Measurements from ENCODE around the gene ENTPD2. TPM values are rescaled to one million over a fixed set of nuclear protein-coding genes. Genes with fewer than 3 reads are reported as not detected.

The ENTPD2 gene
- total and polyA plus RNA-seq, 7 experiments from 2014 or later = not detected

DNA sequence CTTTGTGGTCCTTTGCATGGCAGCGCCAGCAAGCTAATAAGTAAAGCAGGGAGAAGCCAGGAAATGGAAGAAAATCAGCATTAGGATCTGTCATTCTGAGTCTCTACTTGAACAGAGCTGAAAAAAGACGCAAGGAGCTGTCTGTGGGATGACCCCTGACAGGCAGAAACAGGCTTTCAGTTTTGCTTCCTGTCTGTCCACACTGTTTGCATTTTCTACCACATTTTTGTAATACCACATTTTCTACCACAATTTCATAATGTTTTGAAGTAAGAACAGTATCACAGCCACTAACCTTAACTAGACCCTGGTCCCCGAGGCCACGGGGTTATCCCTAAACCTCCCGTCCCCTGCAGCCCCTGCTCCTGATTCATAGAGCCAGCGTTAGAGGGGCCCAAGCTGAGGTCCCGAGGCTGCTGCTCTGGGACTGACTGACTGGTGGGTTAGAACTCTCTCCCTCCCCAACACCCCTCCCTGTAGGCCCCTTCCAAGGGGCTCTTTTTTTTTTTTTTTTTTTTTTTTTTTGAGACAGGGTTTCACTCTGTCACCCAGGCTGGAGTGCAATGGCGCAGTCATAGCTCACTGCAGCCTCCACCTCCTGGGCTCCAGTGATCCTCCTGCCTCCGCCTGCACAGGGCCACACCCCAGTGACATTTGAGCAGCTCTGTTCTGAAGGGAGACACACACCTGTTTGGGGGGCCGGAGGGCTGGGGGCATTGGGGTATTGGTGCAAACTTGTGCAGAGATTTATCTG lies 53.5 kb downstream of the ENTPD2 start:
- no peaks in the 10 kb centered on the region for H3K9me3 Mint-ChIP-seq
- peaks cover 5 to 50% of the 10 kb centered on the region in 2 donors for H3K4me1 ChIP-seq (ENCODE audit: control insufficient read depth in 2 of 2, insufficient read depth in 2 of 2, low read length in 2 of 2)
- no peaks in the 10 kb centered on the region for H3K36me3 Mint-ChIP-seq
- H3K4me1 Mint-ChIP-seq = peaks cover 7 to 39% (median 11%) of the 10 kb centered on the region in 7 donors
- ChIA-PET CTCF (interaction anchor here (0.7 to 1.6 kb wide), 3 partner anchors 25 to 46 kb away, joined by 3 to 6 read pairs (median 3); no protein-coding TSS in a partner anchor), POLR2A (interaction anchor here (1.5 kb wide), 1 partner anchor 12 kb away, joined by 4 read pairs; no protein-coding TSS in a partner anchor)
- intact Hi-C loops (cut with micrococcal nuclease) = no loop called here
- no peak overlapping the region for H3K27ac ChIP-seq (ENCODE audit: low read depth, low read length)
- DNase-seq = no peak
- no peak overlapping the region for H3K4me3 ChIP-seq (ENCODE audit: low read length)
- peak overlapping the region in 2 of 10 donors; percentile 33 to 57 for H3K4me3 Mint-ChIP-seq
- peak; percentile 65 for ATAC-seq
- H3K27me3 Mint-ChIP-seq = peaks cover 0 to 12% (median 5%) of the 10 kb centered on the region in 5 donors
- H3K27me3 ChIP-seq (ENCODE audit: control insufficient read depth in 2 of 2, insufficient read depth in 2 of 2, low read length in 2 of 2) = no peaks in the 10 kb centered on the region
- H3K27ac Mint-ChIP-seq = peak overlapping the region in 3 of 9 donors; percentile 41 to 78 (median 42)
- H3K9me3 ChIP-seq (ENCODE audit: control insufficient read depth in 2 of 3, low read length in 3 of 3) = no peaks in the 10 kb centered on the region
- H3K36me3 ChIP-seq (ENCODE audit: control insufficient read depth in 2 of 3, insufficient read depth in 3 of 3, low read length in 3 of 3) = no peaks in the 10 kb centered on the region

Other genes starting within 250 kb of the ENTPD2 start
Only the 30 nearest of the 37 such genes appear.
- gene EDF1, start 187.8 kb downstream of the ENTPD2 start, total RNA-seq = 100 to 1,000 TPM; 224 to 369 (median 283) TPM
- gene EDF1, start 187.8 kb downstream of the ENTPD2 start, polyA plus RNA-seq = 100 to 1,000 TPM; 337 to 404 TPM
- gene TRAF2, start 167.5 kb downstream of the ENTPD2 start, total RNA-seq = 10 to 100 TPM; 14.6 to 72.8 (median 29.6) TPM
- gene TRAF2, start 167.5 kb downstream of the ENTPD2 start, polyA plus RNA-seq = 10 to 100 TPM; 11.9 to 29.1 TPM
- gene FBXW5, start 109.3 kb downstream of the ENTPD2 start, total RNA-seq = 100 to 1,000 TPM in 1 of 5 experiments, 10 to 100 TPM in 4; 54.3 to 105 (median 94.5) TPM
- 100 to 1,000 TPM in 1 of 2 donors, 10 to 100 TPM in 1; 59.1 to 113 TPM for gene FBXW5, start 109.3 kb downstream of the ENTPD2 start, polyA plus RNA-seq
- 1 to 10 TPM in 3 of 5 experiments, under 1 TPM in 2; 0.77 to 3.6 (median 1.4) TPM for gene C8G, start 108.8 kb downstream of the ENTPD2 start, total RNA-seq
- not detected for gene C8G, start 108.8 kb downstream of the ENTPD2 start, polyA plus RNA-seq
- 1 to 10 TPM in 4 of 5 experiments, under 1 TPM in 1; 0.89 to 4.9 (median 2.6) TPM for gene LCN12, start 101.8 kb downstream of the ENTPD2 start, total RNA-seq
- gene LCN12, start 101.8 kb downstream of the ENTPD2 start, polyA plus RNA-seq = not detected
- 10 to 100 TPM in 1 of 5 experiments, 1 to 10 TPM in 3, under 1 TPM in 1; 0.97 to 68.7 (median 4.3) TPM for gene PTGDS, start 76.6 kb downstream of the ENTPD2 start, total RNA-seq
- gene PTGDS, start 76.6 kb downstream of the ENTPD2 start, polyA plus RNA-seq = not detected
- 1 to 10 TPM in 1 of 5 experiments, under 1 TPM in 2, not detected in 2; 0.12 to 1.9 (median 0.13) TPM for gene LCNL1, start 71.1 kb downstream of the ENTPD2 start, total RNA-seq
- not detected for gene LCNL1, start 71.1 kb downstream of the ENTPD2 start, polyA plus RNA-seq
- gene PAXX, start 61.6 kb downstream of the ENTPD2 start, total RNA-seq = 10 to 100 TPM; 54.8 to 78.2 (median 68.0) TPM
- gene PAXX, start 61.6 kb downstream of the ENTPD2 start, polyA plus RNA-seq = 10 to 100 TPM; 49.3 to 59.1 TPM
- gene CLIC3, start 57.5 kb downstream of the ENTPD2 start, total RNA-seq = 10 to 100 TPM in 1 of 5 experiments, 1 to 10 TPM in 1, under 1 TPM in 2, not detected in 1; 0.46 to 13.0 (median 1.4) TPM
- gene CLIC3, start 57.5 kb downstream of the ENTPD2 start, polyA plus RNA-seq = under 1 TPM; 0.31 to 0.77 TPM
- 100 to 1,000 TPM in 1 of 5 experiments, 10 to 100 TPM in 4; 18.4 to 112 (median 26.7) TPM for gene ABCA2, start 25.8 kb downstream of the ENTPD2 start, total RNA-seq
- 1 to 10 TPM; 1.8 to 2.5 TPM for gene ABCA2, start 25.8 kb downstream of the ENTPD2 start, polyA plus RNA-seq
- 1 to 10 TPM in 1 of 5 experiments, under 1 TPM in 3, not detected in 1; 0.27 to 4.6 (median 0.50) TPM for gene FUT7, start 22.0 kb downstream of the ENTPD2 start, total RNA-seq
- gene FUT7, start 22.0 kb downstream of the ENTPD2 start, polyA plus RNA-seq = under 1 TPM; 0.06 to 0.25 TPM
- gene NPDC1, start 7.9 kb downstream of the ENTPD2 start, total RNA-seq = 10 to 100 TPM in 2 of 5 experiments, 1 to 10 TPM in 3; 2.3 to 37.5 (median 7.4) TPM
- gene NPDC1, start 7.9 kb downstream of the ENTPD2 start, polyA plus RNA-seq = 1 to 10 TPM in 1 of 2 donors, under 1 TPM in 1; 0.36 to 1.2 TPM
- gene SAPCD2, start 16.5 kb upstream of the ENTPD2 start, total RNA-seq = 10 to 100 TPM in 1 of 5 experiments, 1 to 10 TPM in 1, under 1 TPM in 3; 0.16 to 22.1 (median 0.74) TPM
- gene SAPCD2, start 16.5 kb upstream of the ENTPD2 start, polyA plus RNA-seq = under 1 TPM in 1 of 2 donors, not detected in 1; 0.18 TPM
- 10 to 100 TPM; 11.6 to 27.6 (median 15.2) TPM for gene UAP1L1, start 23.5 kb upstream of the ENTPD2 start, total RNA-seq
- gene UAP1L1, start 23.5 kb upstream of the ENTPD2 start, polyA plus RNA-seq = 1 to 10 TPM in 1 of 2 donors, under 1 TPM in 1; 0.71 to 1.4 TPM
- 10 to 100 TPM; 57.3 to 74.2 (median 70.2) TPM for gene MAN1B1, start 32.9 kb upstream of the ENTPD2 start, total RNA-seq
- gene MAN1B1, start 32.9 kb upstream of the ENTPD2 start, polyA plus RNA-seq = 10 to 100 TPM; 36.0 to 51.2 TPM
- gene DPP7, start 60.7 kb upstream of the ENTPD2 start, total RNA-seq = 100 to 1,000 TPM; 235 to 328 (median 298) TPM
- 100 to 1,000 TPM in 1 of 2 donors, 10 to 100 TPM in 1; 86.9 to 120 TPM for gene DPP7, start 60.7 kb upstream of the ENTPD2 start, polyA plus RNA-seq
- not detected for gene GRIN1, start 85.1 kb upstream of the ENTPD2 start, total RNA-seq
- gene GRIN1, start 85.1 kb upstream of the ENTPD2 start, polyA plus RNA-seq = not detected
- under 1 TPM in 1 of 5 experiments, not detected in 4; 0.42 TPM for gene LRRC26, start 116.0 kb upstream of the ENTPD2 start, total RNA-seq
- gene LRRC26, start 116.0 kb upstream of the ENTPD2 start, polyA plus RNA-seq = not detected
- not detected for gene TMEM210, start 118.0 kb upstream of the ENTPD2 start, total RNA-seq
- gene TMEM210, start 118.0 kb upstream of the ENTPD2 start, polyA plus RNA-seq = not detected
- 100 to 1,000 TPM in 4 of 5 experiments, 10 to 100 TPM in 1; 77.3 to 147 (median 134) TPM for gene ANAPC2, start 134.5 kb upstream of the ENTPD2 start, total RNA-seq
- gene ANAPC2, start 134.5 kb upstream of the ENTPD2 start, polyA plus RNA-seq = 1 to 10 TPM; 7.4 to 7.8 TPM
- 10 to 100 TPM; 37.9 to 75.6 (median 46.8) TPM for gene SSNA1, start 134.6 kb upstream of the ENTPD2 start, total RNA-seq
- 100 to 1,000 TPM; 106 to 133 TPM for gene SSNA1, start 134.6 kb upstream of the ENTPD2 start, polyA plus RNA-seq
- gene TPRN, start 146.7 kb upstream of the ENTPD2 start, total RNA-seq = 10 to 100 TPM in 1 of 5 experiments, 1 to 10 TPM in 4; 7.1 to 13.5 (median 8.5) TPM
- under 1 TPM; 0.35 to 0.54 TPM for gene TPRN, start 146.7 kb upstream of the ENTPD2 start, polyA plus RNA-seq
- 10 to 100 TPM; 22.6 to 43.2 (median 34.7) TPM for gene TMEM203, start 151.6 kb upstream of the ENTPD2 start, total RNA-seq
- gene TMEM203, start 151.6 kb upstream of the ENTPD2 start, polyA plus RNA-seq = 100 to 1,000 TPM; 156 to 172 TPM
- 10 to 100 TPM; 32.2 to 42.0 (median 34.0) TPM for gene NDOR1, start 151.6 kb upstream of the ENTPD2 start, total RNA-seq
- gene NDOR1, start 151.6 kb upstream of the ENTPD2 start, polyA plus RNA-seq = 10 to 100 TPM in 1 of 2 donors, 1 to 10 TPM in 1; 4.5 to 10.3 TPM
- gene RNF208, start 168.2 kb upstream of the ENTPD2 start, total RNA-seq = 1 to 10 TPM in 4 of 5 experiments, under 1 TPM in 1; 0.85 to 4.3 (median 1.2) TPM
- gene RNF208, start 168.2 kb upstream of the ENTPD2 start, polyA plus RNA-seq = not detected
- gene CYSRT1, start 171.1 kb upstream of the ENTPD2 start, total RNA-seq = under 1 TPM in 3 of 5 experiments, not detected in 2; 0.45 to 0.63 (median 0.46) TPM
- gene CYSRT1, start 171.1 kb upstream of the ENTPD2 start, polyA plus RNA-seq = under 1 TPM in 1 of 2 donors, not detected in 1; 0.52 TPM
- gene RNF224, start 173.4 kb upstream of the ENTPD2 start, total RNA-seq = under 1 TPM in 1 of 5 experiments, not detected in 4; 0.12 TPM
- not detected for gene RNF224, start 173.4 kb upstream of the ENTPD2 start, polyA plus RNA-seq
- under 1 TPM in 2 of 5 experiments, not detected in 3; 0.16 TPM for gene SLC34A3, start 176.8 kb upstream of the ENTPD2 start, total RNA-seq
- gene SLC34A3, start 176.8 kb upstream of the ENTPD2 start, polyA plus RNA-seq = not detected
- gene TUBB4B, start 187.2 kb upstream of the ENTPD2 start, total RNA-seq = 100 to 1,000 TPM in 1 of 5 experiments, 10 to 100 TPM in 4; 44.2 to 260 (median 87.5) TPM
- 10 to 100 TPM; 17.5 to 49.9 TPM for gene TUBB4B, start 187.2 kb upstream of the ENTPD2 start, polyA plus RNA-seq
- gene STPG3, start 197.2 kb upstream of the ENTPD2 start, total RNA-seq = not detected
- not detected for gene STPG3, start 197.2 kb upstream of the ENTPD2 start, polyA plus RNA-seq

All from naive thymus-derived CD4-positive, alpha-beta T cell (primary cell).